Naive thymus-derived CD8-positive, alpha-beta T cell (primary cell): ENCODE results near the gene MIB2. TPM values are rescaled to one million over a fixed set of nuclear protein-coding genes. Genes with fewer than 3 reads are reported as not detected.

Source experiments
- ATAC-seq, 2 donors: fragments of 150-1000 bp; cut with Tn5 transposase in 1 of 2; sonication (Bioruptor Pico), chemical (Tn5 transposase) in 1 of 2; 1 replicate in 1 of 2; 2 replicates in 1 of 2; pipeline ENCODE4 v1.10.0; 2021; ENCODE audit warnings: mild to moderate bottlenecking in 2 of 2, moderate library complexity in 2 of 2
- POLR2A ChIA-PET: fragments of 350-600 bp; sonication (Branson Sonifier 250); formaldehyde crosslinking; loops from one replicate; lab custom pipeline; 2021; ENCODE audit warnings: antibody characterized with exemption; lab: Charles Lee
- DNase-seq, 10 donors: peaks; one replicate each; pipeline versions ENCODE4 v3.0.0 to v3.0.0-alpha.2; 2020 to 2022
- H3K27ac Mint-ChIP-seq, 10 donors: one replicate each; pipeline ENCODE4 v1.8.0; 2020 to 2022; ENCODE audit warnings: mild to moderate bottlenecking in 10 of 10, mixed read lengths in 10 of 10, moderate library complexity in 4 of 10, inconsistent platforms in 1 of 10
- H3K27me3 Mint-ChIP-seq, 5 donors: one replicate each; pipeline ENCODE4 v1.8.0; 2021 to 2022; ENCODE audit warnings: mixed read lengths in 5 of 5
- H3K36me3 Mint-ChIP-seq, 3 donors: one replicate each; pipeline ENCODE4 v1.8.0; 2020 to 2022; ENCODE audit warnings: mixed read lengths in 3 of 3, mild to moderate bottlenecking in 2 of 3, inconsistent platforms in 1 of 3
- H3K4me1 Mint-ChIP-seq, 4 donors: one replicate each; pipeline ENCODE4 v1.8.0; 2021 to 2022; ENCODE audit warnings: mixed read lengths in 4 of 4
- H3K4me3 Mint-ChIP-seq, 10 donors: one replicate each; pipeline ENCODE4 v1.8.0; 2020 to 2022; ENCODE audit warnings: mild to moderate bottlenecking in 10 of 10, mixed read lengths in 10 of 10, moderate library complexity in 6 of 10, inconsistent platforms in 1 of 10
- H3K9me3 Mint-ChIP-seq, 9 donors: one replicate each; pipeline ENCODE4 v1.8.0; 2020 to 2022; ENCODE audit warnings: mixed read lengths in 9 of 9, mild to moderate bottlenecking in 3 of 9, inconsistent platforms in 1 of 9, moderate library complexity in 1 of 9
- polyA plus RNA-seq, 3 donors: library from polyadenylated mRNA; unstranded; fragments of 300-500 nt; fragmentation: Illumina TruSeq; gene quantifications; one replicate each; pipeline ENCODE4 v1.2.3, GENCODE V29; 2021
- total RNA-seq, 8 experiments: library from RNA in 2 of 8; stranded (reverse) in 2 of 8; gene quantifications; one replicate each; pipeline ENCODE4 v1.2.3 and lab custom pipeline; 2021 to 2026

MIB2 gene
- total and polyA plus RNA-seq, 5 experiments from 2014 or later, result 23.6 to 122 (median 31.1) TPM

GRCh38 chr1:1625824-1626206, 10.5 kb downstream of the MIB2 start:
- DNase-seq (peak in 1 of 10 donors; percentile 48), ATAC-seq (no peak)
- H3K4me3 Mint-ChIP-seq, result no peak overlapping the region
- POLR2A ChIA-PET, result interaction anchor here (0.6 to 8.4 kb wide), 3 partner anchors 9 to 32 kb away, joined by 3 to 246 read pairs (median 3); partner anchors contain the start of gene MIB2
- peaks cover 9 to 15% (median 10%) of the 10 kb centered on the region in 4 donors for H3K4me1 Mint-ChIP-seq
- H3K27me3 Mint-ChIP-seq, result peaks cover 0 to 2% (median 0%) of the 10 kb centered on the region in 5 donors
- no peak overlapping the region for H3K27ac Mint-ChIP-seq
- peaks cover 0 to 1% (median 0%) of the 10 kb centered on the region in 9 donors for H3K9me3 Mint-ChIP-seq
- no peaks in the 10 kb centered on the region for H3K36me3 Mint-ChIP-seq

- no peak for ATAC-seq
- Mint-ChIP-seq H3K27ac (peak overlapping the region in 1 of 10 donors; percentile 76), H3K36me3 (no peaks in the 10 kb centered on the region), H3K9me3 (peaks cover 0 to 1% (median 0%) of the 10 kb centered on the region in 9 donors), H3K27me3 (peaks cover 0 to 3% (median 0%) of the 10 kb centered on the region in 5 donors), H3K4me3 (peak overlapping the region in 3 of 10 donors; percentile 10 to 53 (median 14)), H3K4me1 (peaks cover 9 to 15% (median 10%) of the 10 kb centered on the region in 4 donors)
- DNase-seq, result peak in 1 of 10 donors; percentile 62
- POLR2A ChIA-PET, result interaction anchor here (0.6 to 8.4 kb wide), 2 partner anchors 10 to 18 kb away, joined by 3 to 246 read pairs; partner anchors contain the start of gene MIB2
Observed at GRCh38 chr1:1626207-1627141, 11.2 kb downstream of the MIB2 start.

DNA sequence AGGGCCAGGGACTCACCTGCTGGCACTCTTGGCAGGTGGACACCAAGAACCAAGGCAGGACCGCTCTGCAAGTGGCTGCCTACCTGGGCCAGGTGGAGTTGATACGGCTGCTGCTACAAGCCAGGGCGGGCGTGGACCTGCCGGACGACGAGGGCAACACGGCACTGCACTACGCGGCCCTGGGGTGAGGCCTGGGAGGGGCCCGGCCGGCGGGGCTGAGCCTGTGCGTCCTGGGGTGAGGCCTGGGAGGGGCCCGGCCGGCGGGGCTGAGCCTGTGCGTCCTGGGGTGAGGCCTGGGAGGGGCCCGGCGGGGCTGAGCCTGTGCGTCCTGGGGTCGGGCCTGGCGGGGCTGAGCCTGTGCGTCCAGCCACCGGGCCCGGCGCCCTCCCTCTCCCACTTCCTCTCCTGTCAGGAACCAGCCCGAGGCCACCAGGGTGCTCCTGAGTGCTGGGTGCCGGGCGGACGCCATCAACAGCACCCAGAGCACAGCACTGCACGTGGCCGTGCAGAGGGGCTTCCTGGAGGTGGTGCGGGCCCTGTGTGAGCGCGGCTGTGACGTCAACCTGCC, 12.0 kb downstream of the MIB2 start:
- Mint-ChIP-seq H3K27ac (peak overlapping the region in 3 of 10 donors; percentile 10 to 76 (median 59)), H3K4me1 (peaks cover 8 to 16% (median 11%) of the 10 kb centered on the region in 4 donors), H3K4me3 (peak overlapping the region in 3 of 10 donors; percentile 27 to 63 (median 53)), H3K9me3 (peaks cover 0 to 1% (median 0%) of the 10 kb centered on the region in 9 donors), H3K36me3 (no peaks in the 10 kb centered on the region), H3K27me3 (peaks cover 0 to 4% (median 0%) of the 10 kb centered on the region in 5 donors)
- POLR2A ChIA-PET, result interaction anchor here (1.4 to 8.4 kb wide), 2 partner anchors 11 to 29 kb away, joined by 3 to 246 read pairs; partner anchors contain the start of gene MIB2
- DNase-seq, result peak in 1 of 10 donors; percentile 63
- no peak for ATAC-seq

DNA sequence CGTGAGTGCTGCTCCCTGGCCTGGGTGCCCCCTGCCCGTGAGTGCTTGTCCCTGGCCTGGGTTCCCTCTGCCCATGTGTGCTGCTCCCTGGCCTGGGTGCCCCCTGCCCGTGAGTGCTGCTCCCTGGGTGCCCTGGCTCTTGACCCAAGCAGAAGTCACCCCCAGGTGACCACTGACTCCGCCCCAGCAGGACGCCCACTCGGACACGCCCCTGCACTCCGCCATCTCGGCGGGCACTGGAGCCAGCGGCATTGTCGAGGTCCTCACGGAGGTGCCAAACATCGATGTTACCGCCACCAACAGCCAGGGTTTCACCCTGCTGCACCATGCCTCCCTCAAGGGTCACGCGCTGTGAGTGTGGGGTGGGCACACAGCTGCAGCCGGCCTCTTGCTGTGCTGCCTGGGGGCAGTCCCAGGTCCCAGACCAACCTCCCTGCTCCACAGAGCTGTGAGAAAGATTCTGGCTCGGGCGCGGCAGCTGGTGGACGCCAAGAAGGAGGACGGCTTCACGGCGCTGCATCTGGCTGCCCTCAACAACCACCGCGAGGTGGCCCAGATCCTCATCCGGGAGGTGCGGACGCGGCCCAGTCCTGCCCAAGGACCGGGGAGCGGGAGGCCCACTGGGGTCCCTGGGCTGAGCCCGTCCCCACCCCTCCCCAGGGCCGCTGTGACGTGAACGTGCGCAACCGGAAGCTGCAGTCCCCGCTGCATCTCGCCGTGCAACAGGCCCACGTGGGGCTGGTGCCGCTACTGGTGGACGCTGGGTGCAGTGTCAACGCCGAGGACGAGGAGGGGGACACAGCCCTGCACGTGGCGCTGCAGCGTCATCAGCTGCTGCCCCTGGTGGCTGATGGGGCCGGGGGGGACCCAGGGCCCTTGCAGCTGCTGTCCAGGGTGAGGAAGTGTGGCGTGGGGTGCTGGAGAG, 12.8 kb downstream of the MIB2 start:
- Mint-ChIP-seq H3K4me3 (peak overlapping the region in 7 of 10 donors; percentile 22 to 85 (median 54)), H3K4me1 (peaks cover 5 to 14% (median 8%) of the 10 kb centered on the region in 4 donors), H3K27ac (peak overlapping the region in 4 of 10 donors; percentile 33 to 83 (median 60)), H3K27me3 (peaks cover 0 to 4% (median 0%) of the 10 kb centered on the region in 5 donors), H3K36me3 (no peaks in the 10 kb centered on the region), H3K9me3 (peaks cover 0 to 1% (median 0%) of the 10 kb centered on the region in 9 donors)
- POLR2A ChIA-PET, result interaction anchor here (0.9 to 8.4 kb wide), 9 partner anchors 11 to 220 kb away, joined by 3 to 246 read pairs (median 4); partner anchors contain the start of genes MIB2 and MRPL20
- peak in 6 of 10 donors; percentile 17 to 64 (median 23) for DNase-seq
- ATAC-seq, result no peak

DNA sequence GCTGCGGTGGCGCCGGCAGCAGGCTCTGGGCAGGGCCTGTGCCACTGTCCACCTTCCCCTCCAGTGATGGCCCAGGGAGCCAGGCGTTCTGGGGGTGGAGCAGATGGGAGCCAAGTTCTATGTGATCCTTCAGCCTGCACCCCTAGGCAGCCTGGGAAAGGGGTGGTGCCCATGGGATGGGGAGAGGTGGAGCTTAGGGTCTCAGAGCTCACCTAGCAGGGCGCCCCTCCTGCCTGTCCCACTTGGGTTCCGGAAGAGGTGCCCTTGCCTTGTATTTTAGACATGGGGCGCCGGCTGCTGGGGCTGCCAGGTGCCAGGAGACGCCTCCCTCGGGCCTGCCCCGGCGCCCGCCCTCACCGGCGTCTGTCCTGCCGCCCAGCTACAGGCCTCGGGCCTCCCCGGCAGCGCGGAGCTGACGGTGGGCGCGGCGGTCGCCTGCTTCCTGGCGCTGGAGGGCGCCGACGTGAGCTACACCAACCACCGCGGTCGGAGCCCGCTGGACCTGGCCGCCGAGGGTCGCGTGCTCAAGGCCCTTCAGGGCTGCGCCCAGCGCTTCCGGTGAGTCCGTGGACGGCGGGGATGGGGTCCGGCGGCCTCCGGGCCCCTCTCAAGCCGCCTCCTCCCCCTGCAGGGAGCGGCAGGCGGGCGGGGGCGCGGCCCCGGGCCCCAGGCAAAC, 13.6 kb downstream of the MIB2 start:
- Mint-ChIP-seq H3K4me1 (peaks cover 5 to 14% (median 8%) of the 10 kb centered on the region in 4 donors), H3K9me3 (peaks cover 0 to 1% (median 0%) of the 10 kb centered on the region in 9 donors), H3K36me3 (no peaks in the 10 kb centered on the region), H3K27ac (peak overlapping the region in 5 of 10 donors; percentile 17 to 88 (median 80)), H3K27me3 (peaks cover 0 to 4% (median 0%) of the 10 kb centered on the region in 5 donors), H3K4me3 (peak overlapping the region in 7 of 10 donors; percentile 23 to 85 (median 54))
- POLR2A ChIA-PET, result interaction anchor here (0.6 to 8.4 kb wide), 14 partner anchors 12 to 221 kb away, joined by 3 to 246 read pairs (median 4); partner anchors contain the start of genes MIB2 and MRPL20
- DNase-seq (peak in 8 of 10 donors; percentile 29 to 70 (median 48)), ATAC-seq (peak; percentile 3 to 16)

- peaks cover 0 to 4% (median 0%) of the 10 kb centered on the region in 5 donors for H3K27me3 Mint-ChIP-seq
- peaks cover 0 to 1% (median 0%) of the 10 kb centered on the region in 9 donors for H3K9me3 Mint-ChIP-seq
- POLR2A ChIA-PET, result interaction anchor here (0.6 to 8.4 kb wide), 19 partner anchors 13 to 596 kb away, joined by 3 to 246 read pairs (median 4); partner anchors contain the start of genes CCNL2, CDK11A, MIB2 and MRPL20
- H3K36me3 Mint-ChIP-seq, result no peaks in the 10 kb centered on the region
- peak overlapping the region; percentile 48 to 97 (median 94) for H3K27ac Mint-ChIP-seq
- ATAC-seq, result peak; percentile 44 to 54
- H3K4me3 Mint-ChIP-seq, result peak overlapping the region; percentile 62 to 89 (median 80)
- DNase-seq, result peak in 9 of 10 donors; percentile 65 to 90 (median 81)
- H3K4me1 Mint-ChIP-seq, result peaks cover 5 to 14% (median 8%) of the 10 kb centered on the region in 4 donors
Observed at GRCh38 chr1:1629430-1630190, 14.3 kb downstream of the MIB2 start.

DNA sequence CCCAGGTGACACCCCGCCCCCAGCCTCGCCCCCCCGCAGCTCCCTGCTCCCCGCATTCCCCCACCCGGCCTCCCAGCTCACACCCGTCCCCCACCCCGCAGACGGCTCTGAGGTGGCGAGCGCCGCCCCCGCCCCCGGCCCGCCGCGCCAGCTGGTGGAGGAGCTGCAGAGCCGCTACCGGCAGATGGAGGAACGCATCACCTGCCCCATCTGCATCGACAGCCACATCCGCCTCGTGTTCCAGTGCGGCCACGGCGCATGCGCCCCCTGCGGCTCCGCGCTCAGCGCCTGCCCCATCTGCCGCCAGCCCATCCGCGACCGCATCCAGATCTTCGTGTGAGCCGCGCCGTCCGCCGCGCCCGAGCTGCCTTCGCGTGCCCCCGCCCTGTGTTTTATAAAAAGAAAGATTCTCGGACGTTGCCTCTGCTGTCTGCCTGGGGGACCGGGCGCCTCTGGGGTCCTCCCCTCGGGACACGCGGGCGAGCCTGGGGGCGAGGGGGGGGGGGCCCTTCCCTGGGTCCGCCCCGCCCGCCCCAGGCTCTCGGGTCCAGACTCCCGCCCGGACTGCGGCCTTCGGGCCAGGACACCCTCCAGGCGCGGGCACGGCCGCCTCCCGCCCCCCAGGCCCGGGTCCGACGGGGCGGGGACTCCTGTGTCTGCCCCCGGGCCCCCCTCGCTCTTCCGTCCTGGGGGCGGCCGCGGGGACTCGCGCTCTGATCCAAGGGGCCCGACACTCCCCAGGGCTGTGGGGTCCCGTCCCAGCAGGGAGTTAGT, 15.1 kb downstream of the MIB2 start:
- Mint-ChIP-seq H3K4me1 (peaks cover 4 to 12% (median 7%) of the 10 kb centered on the region in 4 donors), H3K36me3 (no peaks in the 10 kb centered on the region), H3K9me3 (peaks cover 0 to 1% (median 0%) of the 10 kb centered on the region in 9 donors), H3K27me3 (peaks cover 0 to 4% (median 0%) of the 10 kb centered on the region in 5 donors), H3K4me3 (peak overlapping the region; percentile 85 to 94 (median 91)), H3K27ac (peak overlapping the region; percentile 83 to 99 (median 95))
- POLR2A ChIA-PET, result interaction anchor here (0.5 to 8.4 kb wide), 16 partner anchors 14 to 595 kb away, joined by 3 to 246 read pairs (median 5); partner anchors contain the start of genes CCNL2, CDK11A, MIB2 and MRPL20
- DNase-seq (peak; percentile 90 to 97 (median 94)), ATAC-seq (peak; percentile 73 to 78)

- POLR2A ChIA-PET, result interaction anchor here (0.5 to 8.4 kb wide), 10 partner anchors 14 to 278 kb away, joined by 3 to 246 read pairs (median 5); partner anchors contain the start of genes CDK11A and MIB2
- H3K27me3 Mint-ChIP-seq, result peaks cover 0 to 4% (median 0%) of the 10 kb centered on the region in 5 donors
- H3K27ac Mint-ChIP-seq, result peak overlapping the region in 8 of 10 donors; percentile 9 to 94 (median 78)
- peak overlapping the region; percentile 45 to 86 (median 76) for H3K4me3 Mint-ChIP-seq
- peaks cover 2 to 9% (median 6%) of the 10 kb centered on the region in 4 donors for H3K4me1 Mint-ChIP-seq
- H3K9me3 Mint-ChIP-seq, result peaks cover 0 to 1% (median 0%) of the 10 kb centered on the region in 9 donors
- DNase-seq, result peak in 6 of 10 donors; percentile 15 to 68 (median 36)
- H3K36me3 Mint-ChIP-seq, result peaks cover 0 to under 1% (median 0%) of the 10 kb centered on the region in 3 donors
- no peak for ATAC-seq
Observed at GRCh38 chr1:1630965-1631781, 15.9 kb downstream of the MIB2 start.
